Smooth muscle cell (in vitro differentiated cells): ENCODE results near the gene GPHA2. TPM values are rescaled to one million over a fixed set of nuclear protein-coding genes. Genes with fewer than 3 reads are reported as not detected.

Source experiments
- DNase-seq: peaks from one replicate; lab custom pipeline; 2025; ENCODE audit not compliant: unreplicated experiment; lab: John Stamatoyannopoulos, UW
- H2AFZ ChIP-seq: fragments of 200-600 bp; sonication (generic); 2 replicates; pipeline ENCODE4 v1.6.0; 2016; ENCODE audit warnings: antibody characterized with exemption, low read depth, mild to moderate bottlenecking
- H3F3A ChIP-seq: fragments of 200-600 bp; sonication (generic); 2 replicates; pipeline ENCODE4 v1.6.0; 2017; ENCODE audit warnings: antibody characterized with exemption, low read depth
- H3K27ac ChIP-seq: fragments of 200-600 bp; sonication (generic); 2 replicates; pipeline ENCODE4 v1.5.1; 2016; ENCODE audit warnings: low read depth, mild to moderate bottlenecking
- H3K27me3 ChIP-seq: fragments of 200-600 bp; sonication (generic); 2 replicates; pipeline ENCODE4 v1.6.1; 2016; ENCODE audit warnings: low read depth, mild to moderate bottlenecking
- H3K36me3 ChIP-seq: fragments of 200-600 bp; sonication (generic); 2 replicates; pipeline ENCODE4 v1.5.1; 2016; ENCODE audit warnings: low read depth
- H3K4me1 ChIP-seq: fragments of 200-600 bp; sonication (generic); 2 replicates; pipeline ENCODE4 v1.5.1; 2016; ENCODE audit warnings: low read depth
- H3K4me2 ChIP-seq: fragments of 200-600 bp; sonication (generic); 2 replicates; pipeline ENCODE4 v1.6.0; 2016; ENCODE audit warnings: mild to moderate bottlenecking
- H3K4me3 ChIP-seq: fragments of 200-600 bp; sonication (generic); 2 replicates; pipeline ENCODE4 v1.5.1; 2016; ENCODE audit warnings: mild to moderate bottlenecking
- H3K79me2 ChIP-seq: fragments of 200-600 bp; sonication (generic); 2 replicates; pipeline ENCODE4 v1.6.0; 2016; ENCODE audit warnings: low read depth, mild to moderate bottlenecking
- H3K9ac ChIP-seq: fragments of 200-600 bp; sonication (generic); 2 replicates; pipeline ENCODE4 v1.6.0; 2016; ENCODE audit warnings: low read depth
- H3K9me3 ChIP-seq: fragments of 200-600 bp; sonication (generic); replicated peaks from 2 replicates; pipeline ENCODE4 v1.5.1; 2016; ENCODE audit warnings: low read depth
- H4K20me1 ChIP-seq: fragments of 200-600 bp; sonication (generic); 2 replicates; pipeline ENCODE4 v1.6.0; 2016; ENCODE audit warnings: low read depth
- WGBS: methylation state at CpG from one replicate; pipeline ENCODE4 v1.1.7; 2016; ENCODE audit warnings: low lambda C conversion rate; 5-methylcytosine and 5-hydroxymethylcytosine counted together
- polyA plus RNA-seq: library from polyadenylated mRNA; unstranded; fragments of >200 nt; fragmentation: Nextera tagmentation; extraction: Ambion mirVana; gene quantifications from 2 replicates; pipeline ENCODE4 v1.2.1, GENCODE V29; 2016
- total RNA-seq: library from RNA; depleted of rRNA; stranded (reverse); fragments of >200 nt; gene quantifications from 2 replicates; pipeline ENCODE4 v1.2.3, GENCODE V29; 2014
- TF ChIP-seq, protein P1 (sequence below): fragments of 200-600 bp; sonication (generic); IDR thresholded peaks from 2 replicates; pipeline ENCODE4 v1.5.1; 2017; ENCODE audit warnings: borderline replicate concordance, mild to moderate bottlenecking, antibody characterized with exemption; ENCODE audit not compliant: insufficient read depth, poor library complexity, severe bottlenecking

The GPHA2 gene
- total and polyA plus RNA-seq, 2 experiments from 2014 or later: 0.40 TPM; not detected in 1

DNA sequence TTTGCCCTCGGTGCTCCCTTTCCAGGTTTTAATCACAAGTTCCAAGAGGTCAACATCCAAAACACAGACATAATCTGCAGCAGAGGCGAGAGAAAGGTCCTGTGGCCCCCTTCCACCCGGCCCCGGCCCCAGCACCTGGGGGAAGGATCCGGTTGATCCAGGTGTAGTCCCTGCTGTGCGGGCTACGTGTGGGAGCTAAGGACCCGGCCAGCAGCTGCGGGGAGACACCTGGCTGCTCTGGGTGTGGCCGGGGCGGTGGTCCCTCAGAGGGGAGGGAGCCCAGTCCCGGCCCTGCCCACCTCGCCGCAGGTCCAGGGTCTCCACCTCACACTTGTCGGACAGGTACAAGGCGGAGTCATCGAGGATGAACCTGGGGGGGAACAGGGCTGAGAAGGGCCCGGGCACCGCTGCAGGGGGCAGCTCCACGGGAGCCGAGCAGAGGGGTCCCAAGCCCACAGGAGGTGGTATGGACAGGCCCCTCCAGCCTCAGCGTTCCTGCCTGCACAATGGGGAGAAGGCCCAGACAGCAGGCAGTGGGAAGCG is 32.3 kb downstream of the GPHA2 start:
- H3K27ac ChIP-seq: no peak overlapping the region
- no peaks in the 10 kb centered on the region for H4K20me1 ChIP-seq
- TF ChIP-seq, protein P1, sequence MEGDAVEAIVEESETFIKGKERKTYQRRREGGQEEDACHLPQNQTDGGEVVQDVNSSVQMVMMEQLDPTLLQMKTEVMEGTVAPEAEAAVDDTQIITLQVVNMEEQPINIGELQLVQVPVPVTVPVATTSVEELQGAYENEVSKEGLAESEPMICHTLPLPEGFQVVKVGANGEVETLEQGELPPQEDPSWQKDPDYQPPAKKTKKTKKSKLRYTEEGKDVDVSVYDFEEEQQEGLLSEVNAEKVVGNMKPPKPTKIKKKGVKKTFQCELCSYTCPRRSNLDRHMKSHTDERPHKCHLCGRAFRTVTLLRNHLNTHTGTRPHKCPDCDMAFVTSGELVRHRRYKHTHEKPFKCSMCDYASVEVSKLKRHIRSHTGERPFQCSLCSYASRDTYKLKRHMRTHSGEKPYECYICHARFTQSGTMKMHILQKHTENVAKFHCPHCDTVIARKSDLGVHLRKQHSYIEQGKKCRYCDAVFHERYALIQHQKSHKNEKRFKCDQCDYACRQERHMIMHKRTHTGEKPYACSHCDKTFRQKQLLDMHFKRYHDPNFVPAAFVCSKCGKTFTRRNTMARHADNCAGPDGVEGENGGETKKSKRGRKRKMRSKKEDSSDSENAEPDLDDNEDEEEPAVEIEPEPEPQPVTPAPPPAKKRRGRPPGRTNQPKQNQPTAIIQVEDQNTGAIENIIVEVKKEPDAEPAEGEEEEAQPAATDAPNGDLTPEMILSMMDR: no peak
- no peak overlapping the region for H3K4me2 ChIP-seq
- no peaks in the 10 kb centered on the region for H3K79me2 ChIP-seq
- H3K9me3 ChIP-seq: no peaks in the 10 kb centered on the region
- H3K9ac ChIP-seq: no peak overlapping the region
- H3K36me3 ChIP-seq: no peaks in the 10 kb centered on the region
- no peaks in the 10 kb centered on the region for H3K4me1 ChIP-seq
- no peak for DNase-seq
- no peak overlapping the region for H3K4me3 ChIP-seq
- no peak overlapping the region for H2AFZ ChIP-seq
- no peaks in the 10 kb centered on the region for H3F3A ChIP-seq
- WGBS: 97% methylated on average over 23 of the region's 23 CpGs
- no peaks in the 10 kb centered on the region for H3K27me3 ChIP-seq

DNA sequence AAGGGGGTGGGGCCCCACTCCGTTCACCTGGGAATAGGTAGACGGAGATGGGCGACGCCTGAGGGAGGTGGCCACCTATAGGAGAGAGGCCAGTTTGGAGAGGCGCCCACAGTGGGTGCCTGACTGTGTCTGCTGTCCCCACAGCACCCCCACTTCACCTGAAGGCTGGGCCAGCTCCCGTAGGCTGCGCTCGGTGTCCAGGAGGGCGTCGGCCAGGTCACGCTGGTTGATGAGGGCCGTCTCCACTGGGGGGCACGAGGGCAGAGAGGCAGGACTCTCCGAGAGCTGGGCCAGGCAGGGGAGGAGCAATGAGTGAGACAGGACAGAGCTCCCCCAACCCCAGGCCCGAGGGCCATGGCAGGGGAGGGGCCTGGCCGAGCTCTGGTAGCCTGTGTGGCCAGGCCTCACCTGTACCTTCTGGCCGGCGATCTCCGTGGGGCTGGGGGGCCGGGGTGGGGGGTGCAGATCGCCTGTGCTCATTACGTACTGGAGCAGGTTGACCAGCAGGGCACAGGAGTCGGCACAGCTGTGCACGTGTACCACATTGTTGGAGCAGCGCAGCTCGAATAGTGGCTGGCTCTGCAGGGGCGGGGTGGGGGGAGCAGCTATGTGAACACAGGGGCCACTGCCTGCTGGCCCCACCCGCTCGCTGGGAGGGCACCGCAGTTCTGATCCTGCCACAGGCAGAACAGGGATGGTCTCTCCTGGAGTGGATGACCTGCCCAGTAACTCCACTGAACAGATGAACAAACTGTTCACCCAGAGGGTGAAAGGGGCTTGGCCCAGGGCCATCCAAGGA is 33.4 kb downstream of the GPHA2 start:
- Histone ChIP-seq H3K4me3 (no peak overlapping the region), H3K36me3 (no peaks in the 10 kb centered on the region), H4K20me1 (no peaks in the 10 kb centered on the region), H3K27me3 (no peaks in the 10 kb centered on the region), H3K9me3 (no peaks in the 10 kb centered on the region), H3F3A (no peaks in the 10 kb centered on the region), H3K4me2 (no peak overlapping the region), H2AFZ (no peak overlapping the region), H3K9ac (no peak overlapping the region), H3K4me1 (no peaks in the 10 kb centered on the region), H3K79me2 (no peaks in the 10 kb centered on the region), H3K27ac (no peak overlapping the region)
- 98% methylated on average over 7 of the region's 30 CpGs for WGBS
- TF ChIP-seq, protein P1: no peak
- no peak for DNase-seq

DNA sequence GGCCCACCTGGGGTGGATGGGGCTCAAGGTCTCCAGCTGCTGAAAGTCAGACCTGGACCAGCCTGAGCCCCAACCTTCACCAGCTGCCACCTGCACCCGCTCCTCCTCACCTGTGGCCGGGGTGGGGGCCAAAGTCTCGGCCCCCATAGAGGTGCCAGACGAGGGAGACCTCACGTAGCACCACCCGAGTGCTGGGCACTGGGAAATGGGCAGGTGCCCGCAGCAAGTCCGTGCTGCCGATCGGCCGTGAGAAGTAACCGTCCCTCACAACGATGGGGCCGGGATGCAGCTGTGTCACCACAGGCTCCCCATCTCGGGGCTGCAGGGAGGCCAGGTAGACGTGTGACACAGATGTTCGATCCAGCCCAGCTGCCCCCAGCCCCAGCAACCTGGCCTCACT is 34.9 kb downstream of the GPHA2 start:
- no peak overlapping the region for H3K4me2 ChIP-seq
- DNase-seq: no peak
- no peaks in the 10 kb centered on the region for H3K4me1 ChIP-seq
- H3F3A ChIP-seq: no peaks in the 10 kb centered on the region
- no peaks in the 10 kb centered on the region for H3K79me2 ChIP-seq
- 98% methylated on average over 17 of the region's 17 CpGs for WGBS
- no peak overlapping the region for H3K9ac ChIP-seq
- no peak overlapping the region for H2AFZ ChIP-seq
- no peaks in the 10 kb centered on the region for H3K9me3 ChIP-seq
- H3K36me3 ChIP-seq: no peaks in the 10 kb centered on the region
- no peaks in the 10 kb centered on the region for H3K27me3 ChIP-seq
- no peak overlapping the region for H3K4me3 ChIP-seq
- no peaks in the 10 kb centered on the region for H4K20me1 ChIP-seq
- TF ChIP-seq, protein P1: no peak
- no peak overlapping the region for H3K27ac ChIP-seq
